AG04450 (cell line): ENCODE data around the gene ZBTB32. TPM values are rescaled to one million over a fixed set of nuclear protein-coding genes. Genes with fewer than 3 reads are reported as not detected.

Source experiments
- CTCF ChIA-PET: fragments of 300-600, 350-600 bp; formaldehyde crosslinking; extraction: SDS; loops from one replicate; lab custom pipeline; 2022; ENCODE audit warnings: antibody characterized with exemption, inconsistent platforms; lab: Charles Lee
- POLR2A ChIA-PET: fragments of 350-600 bp; formaldehyde crosslinking; extraction: SDS; loops from one replicate; lab custom pipeline; 2021; ENCODE audit warnings: antibody characterized with exemption, inconsistent platforms; lab: Yijun Ruan, JAX
- DNase-seq: peaks from one replicate; pipeline ENCODE4 v3.0.0-alpha.2; 2011; ENCODE audit warnings: low read depth, low spot score
- H3K27ac ChIP-seq: one replicate; pipeline ENCODE4 v1.5.1; 2012; ENCODE audit warnings: low read depth, low read length, control low read depth
- H3K27me3 ChIP-seq: one replicate; pipeline ENCODE4 v1.6.0; 2012; ENCODE audit warnings: low read length; ENCODE audit not compliant: control insufficient read depth, insufficient read depth
- H3K4me3 ChIP-seq: 2 replicates; pipeline ENCODE4 v1.5.1; 2011; ENCODE audit warnings: mild to moderate bottlenecking, low read depth, low read length, control low read depth
- H3K9me3 ChIP-seq: 2 replicates; pipeline ENCODE4 v1.5.1; 2012; ENCODE audit warnings: low read length; ENCODE audit not compliant: control insufficient read depth, insufficient read depth
- CTCF ChIP-seq: IDR thresholded peaks from 2 replicates; pipeline ENCODE4 v1.5.1; 2011; ENCODE audit warnings: low read depth, low read length, control low read depth, inconsistent platforms
- polyA plus RNA-seq: library from polyadenylated mRNA; depleted of rRNA; stranded (reverse); fragments of >200 nt; gene quantifications from 2 replicates; pipeline ENCODE4 v1.2.3, GENCODE V29; 2011

The ZBTB32 gene
- polyA plus RNA-seq, 1 experiment: not detected

GRCh38 chr19:35738021-35738886 lies 33.9 kb downstream of the ZBTB32 start:
- Histone ChIP-seq H3K9me3 (no peaks in the 10 kb centered on the region; the same call in 1 of the 2 replicates), H3K27me3 (no peaks in the 10 kb centered on the region), H3K27ac (no peak overlapping the region), H3K4me3 (no peak overlapping the region)
- POLR2A ChIA-PET: interaction anchor here (0.7 kb wide), 1 partner anchor 10 kb away, joined by 3 read pairs; the partner anchor contains the start of gene LIN37
- no peak for DNase-seq
- CTCF ChIA-PET: no interaction called here
- TF ChIP-seq CTCF: no peak

GRCh38 chr19:35738887-35739229 lies 34.5 kb downstream of the ZBTB32 start:
- H3K27me3 ChIP-seq: no peaks in the 10 kb centered on the region
- H3K27ac ChIP-seq: no peak overlapping the region
- POLR2A ChIA-PET: no interaction called here
- no peak overlapping the region for H3K4me3 ChIP-seq
- TF ChIP-seq CTCF: no peak
- no peak for DNase-seq
- CTCF ChIA-PET: no interaction called here
- no peaks in the 10 kb centered on the region; the same call in 1 of the 2 replicates for H3K9me3 ChIP-seq

- DNase-seq: no peak
- Histone ChIP-seq H3K27me3 (no peaks in the 10 kb centered on the region), H3K4me3 (peak overlapping the region; percentile 65), H3K9me3 (no peaks in the 10 kb centered on the region; the same call in 1 of the 2 replicates), H3K27ac (no peak overlapping the region)
- POLR2A ChIA-PET: interaction anchor here (0.5 to 1.9 kb wide), 6 partner anchors 7 to 91 kb away, joined by 3 to 16 read pairs (median 6); partner anchors contain the start of genes COX6B1, HSPB6 and LIN37
- no peak for TF ChIP-seq CTCF
- CTCF ChIA-PET: no interaction called here
Observed at GRCh38 chr19:35739275-35740107, 35.1 kb downstream of the ZBTB32 start.

GRCh38 chr19:35740108-35740422 lies 35.7 kb downstream of the ZBTB32 start:
- DNase-seq: no peak
- CTCF ChIA-PET: interaction anchor here (0.9 to 1.0 kb wide), 2 partner anchors 80 to 191 kb away, joined by 4 read pairs; no protein-coding TSS in a partner anchor
- Histone ChIP-seq H3K4me3 (peak overlapping the region; percentile 65), H3K27me3 (no peaks in the 10 kb centered on the region), H3K27ac (peak overlapping the region; percentile 78), H3K9me3 (no peaks in the 10 kb centered on the region; the same call in 1 of the 2 replicates)
- TF ChIP-seq CTCF: no peak
- POLR2A ChIA-PET: interaction anchor here (0.5 to 1.9 kb wide), 7 partner anchors 8 to 92 kb away, joined by 3 to 16 read pairs (median 5); partner anchors contain the start of genes COX6B1, HSPB6 and LIN37
